Uterus (tissue), 4 donors: ENCODE results near the gene FAM20A. TPM values are rescaled to one million over a fixed set of nuclear protein-coding genes. Genes with fewer than 3 reads are reported as not detected.

Source experiments
- DNase-seq, 2 donors: peaks; one replicate each; pipeline ENCODE4 v3.0.0-alpha.2; 2019 to 2020
- H3K27ac ChIP-seq, 2 donors: fragments of 200-600 bp; sonication (generic); 1 replicate in 1 of 2; 2 replicates in 1 of 2; pipeline ENCODE4 v1.5.1; 2016 to 2018
- H3K27me3 ChIP-seq, 2 donors: fragments of 200-600 bp; sonication (generic); one replicate each; pipeline ENCODE4 v1.5.1; 2018 to 2019; ENCODE audit warnings: control low read depth in 1 of 2
- H3K36me3 ChIP-seq, 2 donors: fragments of 200-600 bp; sonication (generic); one replicate each; pipeline ENCODE4 v1.5.1; 2019; ENCODE audit warnings: control low read depth in 1 of 2
- H3K4me1 ChIP-seq, 2 donors: fragments of 200-600 bp; sonication (generic); one replicate each; pipeline ENCODE4 v1.5.1; 2018 to 2019; ENCODE audit warnings: control low read depth in 1 of 2
- H3K4me3 ChIP-seq, 2 donors: fragments of 200-600 bp; sonication (generic); 1 replicate in 1 of 2; 2 replicates in 1 of 2; pipeline ENCODE4 v1.5.1; 2018 to 2019; ENCODE audit warnings: mild to moderate bottlenecking in 1 of 2
- H3K9me3 ChIP-seq, 2 donors: fragments of 200-600 bp; sonication (generic); one replicate each; pipeline ENCODE4 v1.5.1; 2019; ENCODE audit warnings: control low read depth in 1 of 2
- CTCF ChIP-seq, 4 experiments: fragments of 200-600 bp in 2 of 4; fragments of 450-650 bp in 2 of 4; sonication (generic) in 2 of 4; IDR thresholded peaks; one replicate each; pipeline ENCODE4 v1.5.1; 2016 to 2019; ENCODE audit warnings: antibody characterized with exemption in 4 of 4, mild to moderate bottlenecking in 2 of 4, moderate library complexity in 1 of 4
- POLR2A ChIP-seq, 2 donors: fragments of 450-650 bp; IDR thresholded peaks; one replicate each; pipeline ENCODE4 v1.6.1; 2016; ENCODE audit warnings: antibody characterized with exemption in 2 of 2, mild to moderate bottlenecking in 1 of 2, moderate library complexity in 1 of 2
- intact Hi-C: fragments of 100-400 bp; cut with DNase I; formaldehyde crosslinking; loops from one replicate; pipeline ENCODE4 v1.15.1; 2023; ENCODE audit warnings: low total_unique reads
- total RNA-seq, 4 donors: library from RNA; depleted of rRNA in 3 of 4; stranded (reverse); fragments of >200 nt in 3 of 4; gene quantifications; one replicate each; pipeline versions ENCODE4 v1.1.0 to v1.2.4, GENCODE V29; 2014 to 2023
- donor health status: DM: yes; HTN: yes; CAD: no.

FAM20A gene
- total RNA-seq, 4 donors from 2014 or later = under 0.01 to 40.3 (median 14.0) TPM

GRCh38 chr17:68592009-68592408 is 9.2 kb downstream of the FAM20A start:
- no peak for DNase-seq

GRCh38 chr17:68591583-68591982 is 9.6 kb downstream of the FAM20A start:
- DNase-seq = peak; percentile 70 to 71
- Histone ChIP-seq H3K4me1 (peaks cover 23 to 29% of the 10 kb centered on the region in 2 donors), H3K4me3 (no peak overlapping the region), H3K27me3 (no peaks in the 10 kb centered on the region), H3K36me3 (no peaks in the 10 kb centered on the region), H3K9me3 (no peaks in the 10 kb centered on the region), H3K27ac (peak overlapping the region; percentile 80 to 91)
- TF ChIP-seq POLR2A (IDR thresholded peaks at IDR 0.05) (no peak), CTCF (IDR thresholded peaks at IDR 0.05) (no peak)
- intact Hi-C loops = no loop called here

More at GRCh38 chr17:68592009-68592408, 9.2 kb downstream of the FAM20A start:
- H3K27me3 ChIP-seq = no peaks in the 10 kb centered on the region
- no peak overlapping the region for H3K4me3 ChIP-seq
- TF ChIP-seq POLR2A (IDR thresholded peaks at IDR 0.05) (no peak), CTCF (IDR thresholded peaks at IDR 0.05) (no peak)
- peak overlapping the region; percentile 80 to 91 for H3K27ac ChIP-seq
- intact Hi-C loops = no loop called here
- H3K4me1 ChIP-seq = peaks cover 23 to 29% of the 10 kb centered on the region in 2 donors
- no peaks in the 10 kb centered on the region for H3K9me3 ChIP-seq
- no peaks in the 10 kb centered on the region for H3K36me3 ChIP-seq

GRCh38 chr17:68589086-68589485 is 12.1 kb downstream of the FAM20A start:
- Histone ChIP-seq H3K27me3 (no peaks in the 10 kb centered on the region), H3K4me3 (no peak overlapping the region), H3K9me3 (no peaks in the 10 kb centered on the region), H3K27ac (no peak overlapping the region), H3K4me1 (peaks cover 18 to 23% of the 10 kb centered on the region in 2 donors), H3K36me3 (no peaks in the 10 kb centered on the region)
- TF ChIP-seq CTCF (IDR thresholded peaks at IDR 0.05) (no peak), POLR2A (IDR thresholded peaks at IDR 0.05) (no peak)
- no peak for DNase-seq
- intact Hi-C loops = no loop called here

DNA sequence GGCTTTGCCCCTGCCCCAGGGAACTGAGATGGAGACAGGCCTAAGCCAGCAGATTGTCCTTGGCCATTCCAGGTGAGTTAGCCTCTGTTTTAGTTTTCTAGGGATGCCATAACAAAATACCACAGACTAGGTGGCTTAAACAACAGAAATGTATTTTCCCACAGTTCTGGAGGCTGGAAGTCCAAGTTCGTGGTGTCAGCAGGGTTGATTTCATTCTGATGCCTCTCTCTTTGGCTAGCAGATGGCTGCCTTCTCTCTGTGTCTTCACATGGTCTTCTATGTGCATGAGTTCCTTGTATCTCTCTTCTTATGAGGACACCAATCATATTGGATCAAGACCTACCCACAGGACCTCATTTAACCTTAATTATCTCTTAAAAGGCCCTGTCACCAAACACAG is 12.8 kb downstream of the FAM20A start:
- Histone ChIP-seq H3K27me3 (no peaks in the 10 kb centered on the region), H3K4me1 (peaks cover 15 to 16% of the 10 kb centered on the region in 2 donors), H3K4me3 (no peak overlapping the region), H3K9me3 (no peaks in the 10 kb centered on the region), H3K36me3 (no peaks in the 10 kb centered on the region), H3K27ac (peak overlapping the region; percentile 8 to 47)
- DNase-seq = no peak
- TF ChIP-seq CTCF (IDR thresholded peaks at IDR 0.05) (no peak), POLR2A (IDR thresholded peaks at IDR 0.05) (no peak)
- intact Hi-C loops = no loop called here

GRCh38 chr17:68587847-68588246 is 13.3 kb downstream of the FAM20A start:
- no peak for DNase-seq
- Histone ChIP-seq H3K27me3 (no peaks in the 10 kb centered on the region), H3K4me3 (no peak overlapping the region), H3K36me3 (no peaks in the 10 kb centered on the region), H3K9me3 (no peaks in the 10 kb centered on the region), H3K4me1 (peaks cover 9 to 11% of the 10 kb centered on the region in 2 donors), H3K27ac (peak overlapping the region; percentile 8 to 47)
- intact Hi-C loops = no loop called here
- TF ChIP-seq POLR2A (IDR thresholded peaks at IDR 0.05) (no peak), CTCF (IDR thresholded peaks at IDR 0.05) (no peak)
